Neural progenitor cell (in vitro differentiated cells): ENCODE measurements around the gene JAK1.

Source experiments
- CTCF ChIP-seq: fragments of 200-600 bp; sonication (generic); IDR thresholded peaks from 2 replicates; pipeline ENCODE4 v1.5.1; 2017; ENCODE audit warnings: antibody characterized with exemption, mild to moderate bottlenecking
- EZH2 ChIP-seq: fragments of 200-600 bp; sonication (generic); IDR thresholded peaks from 2 replicates; pipeline ENCODE4 v1.6.1; 2017; ENCODE audit warnings: antibody characterized with exemption, mild to moderate bottlenecking, moderate library complexity
- EZH2phosphoT487 ChIP-seq: fragments of 200-600 bp; sonication (generic); IDR thresholded peaks from 2 replicates; pipeline ENCODE4 v1.6.1; 2017; ENCODE audit warnings: antibody characterized with exemption

GRCh38 chr1:64969305-64970046, 3.1 kb upstream of the JAK1 start:
- TF ChIP-seq CTCF (no peak), EZH2 (no peak), EZH2phosphoT487 (no peak)
